GM23338 (cell line): Measurements from ENCODE around the gene FILIP1. TPM values are rescaled to one million over a fixed set of nuclear protein-coding genes. Genes with fewer than 3 reads are reported as not detected.

ENCODE experiments used
- ATAC-seq: fragments of 200-7000 bp; cut with Tn5 transposase; 3 replicates; pipeline ENCODE4 v1.9.1; 2020
- DNase-seq: peaks from one replicate; pipeline ENCODE4 v3.0.0-alpha.2; 2015; ENCODE audit warnings: low spot score
- H2AFZ ChIP-seq: fragments of 200-600 bp; sonication (generic); 2 replicates; pipeline ENCODE4 v1.8.0; 2016; ENCODE audit warnings: antibody characterized with exemption, mild to moderate bottlenecking, moderate library complexity
- H3F3A ChIP-seq: fragments of 200-600 bp; sonication (generic); replicated peaks from 2 replicates; pipeline ENCODE4 v1.8.0; 2017; ENCODE audit warnings: antibody characterized with exemption, mixed run types, low read depth
- H3K27ac ChIP-seq: fragments of 200-600 bp; sonication (generic); 2 replicates; pipeline ENCODE4 v1.6.1; 2016; ENCODE audit warnings: low read depth
- H3K27me3 ChIP-seq: fragments of 200-600 bp; sonication (generic); 2 replicates; pipeline ENCODE4 v1.8.0; 2016; ENCODE audit warnings: mild to moderate bottlenecking, mixed run types, moderate library complexity; ENCODE audit not compliant: insufficient read depth
- H3K36me3 ChIP-seq: fragments of 200-600 bp; sonication (generic); 2 replicates; pipeline ENCODE4 v1.8.0; 2016; ENCODE audit warnings: mild to moderate bottlenecking; ENCODE audit not compliant: insufficient read depth
- H3K4me1 ChIP-seq: fragments of 200-600 bp; sonication (generic); 2 replicates; pipeline ENCODE4 v1.8.0; 2016; ENCODE audit warnings: mild to moderate bottlenecking, moderate library complexity; ENCODE audit not compliant: insufficient read depth
- H3K4me2 ChIP-seq: fragments of 200-600 bp; sonication (generic); 2 replicates; pipeline ENCODE4 v1.7.1; 2017; ENCODE audit warnings: mixed run types
- H3K4me3 ChIP-seq: fragments of 200-600 bp; sonication (generic); 2 replicates; pipeline ENCODE4 v1.6.1; 2016; ENCODE audit warnings: mixed run types
- H3K79me2 ChIP-seq: fragments of 200-600 bp; sonication (generic); replicated peaks from 2 replicates; pipeline ENCODE4 v1.8.0; 2017; ENCODE audit warnings: mild to moderate bottlenecking; ENCODE audit not compliant: insufficient read depth
- H3K9me2 ChIP-seq: fragments of 200-600 bp; sonication (generic); 2 replicates; pipeline ENCODE4 v1.8.0; 2017; ENCODE audit not compliant: insufficient read depth
- H4K20me1 ChIP-seq: fragments of 200-600 bp; sonication (generic); replicated peaks from 2 replicates; pipeline ENCODE4 v1.8.0; 2017; ENCODE audit warnings: mild to moderate bottlenecking; ENCODE audit not compliant: insufficient read depth
- H3K27ac Mint-ChIP-seq: 2 replicates; pipeline ENCODE4 v1.8.0; 2020; ENCODE audit warnings: inconsistent platforms, mild to moderate bottlenecking, moderate library complexity, mixed read lengths
- H3K27me3 Mint-ChIP-seq: 3 replicates; pipeline ENCODE4 v1.8.0; 2022; ENCODE audit warnings: low read depth, mild to moderate bottlenecking, moderate library complexity, mixed read lengths, inconsistent platforms; ENCODE audit not compliant: insufficient read depth, poor library complexity
- H3K36me3 Mint-ChIP-seq: 3 replicates; pipeline ENCODE4 v1.8.0; 2021; ENCODE audit warnings: low read depth, mild to moderate bottlenecking, inconsistent platforms, moderate library complexity, mixed read lengths
- H3K4me1 Mint-ChIP-seq: 3 replicates; pipeline ENCODE4 v1.8.0; 2020; ENCODE audit warnings: mild to moderate bottlenecking, inconsistent platforms, mixed read lengths
- H3K4me3 Mint-ChIP-seq: 3 replicates; pipeline ENCODE4 v1.8.0; 2021; ENCODE audit warnings: moderate library complexity, mild to moderate bottlenecking, inconsistent platforms, mixed read lengths
- H3K9me3 Mint-ChIP-seq: 3 replicates; pipeline ENCODE4 v1.8.0; 2020; ENCODE audit warnings: moderate library complexity, mild to moderate bottlenecking, inconsistent platforms, mixed read lengths
- CREB1 ChIP-seq: fragments of 250-450 bp; sonication (Bioruptor Pico); IDR thresholded peaks from 2 replicates; pipeline ENCODE4 v1.5.0; 2020; ENCODE audit warnings: low read depth, mild to moderate bottlenecking, moderate library complexity
- CTCF ChIP-seq, 2 experiments: fragments of 200-600 bp in 1 of 2; sonication (generic) in 1 of 2; conservative IDR thresholded peaks; 2 replicates each; pipeline versions ENCODE4 v1.5.1 to v1.6.1; 2016 to 2017; ENCODE audit warnings: antibody characterized with exemption in 2 of 2, low read depth in 2 of 2, mild to moderate bottlenecking in 2 of 2, moderate library complexity in 1 of 2
- EZH2phosphoT487 ChIP-seq: fragments of 200-600 bp; sonication (generic); IDR thresholded peaks from one replicate; pipeline ENCODE4 v1.8.1; 2018; ENCODE audit warnings: antibody characterized with exemption; ENCODE audit not compliant: unreplicated experiment
- JUNB ChIP-seq: IDR thresholded peaks from one replicate; pipeline ENCODE4 v1.6.1; 2016; ENCODE audit warnings: antibody characterized with exemption; ENCODE audit not compliant: unreplicated experiment
- REST ChIP-seq: IDR thresholded peaks from one replicate; pipeline ENCODE4 v1.6.1; 2018; ENCODE audit warnings: antibody characterized with exemption; ENCODE audit not compliant: unreplicated experiment
- STAT1 ChIP-seq: IDR thresholded peaks from one replicate; pipeline ENCODE4 v1.6.1; 2016; ENCODE audit warnings: antibody characterized with exemption; ENCODE audit not compliant: unreplicated experiment
- ZNF114 ChIP-seq: fragments of 250-450 bp; sonication (Bioruptor Pico); IDR thresholded peaks from 2 replicates; pipeline ENCODE4 v1.5.0; 2020; ENCODE audit warnings: mild to moderate bottlenecking, moderate library complexity
- polyA plus RNA-seq: library from polyadenylated mRNA; unstranded; fragments of >200 nt; fragmentation: Nextera tagmentation; extraction: Ambion mirVana; gene quantifications from 2 replicates; pipeline ENCODE4 v1.2.1, GENCODE V29; 2016
- total RNA-seq: library from RNA; depleted of rRNA; stranded (reverse); fragments of >200 nt; shearing (Covaris generic); gene quantifications from 2 replicates; pipeline ENCODE4 v1.2.3, GENCODE V29; 2014

FILIP1 gene
- total and polyA plus RNA-seq, 2 experiments from 2014 or later: 3.7 to 6.4 TPM

DNA sequence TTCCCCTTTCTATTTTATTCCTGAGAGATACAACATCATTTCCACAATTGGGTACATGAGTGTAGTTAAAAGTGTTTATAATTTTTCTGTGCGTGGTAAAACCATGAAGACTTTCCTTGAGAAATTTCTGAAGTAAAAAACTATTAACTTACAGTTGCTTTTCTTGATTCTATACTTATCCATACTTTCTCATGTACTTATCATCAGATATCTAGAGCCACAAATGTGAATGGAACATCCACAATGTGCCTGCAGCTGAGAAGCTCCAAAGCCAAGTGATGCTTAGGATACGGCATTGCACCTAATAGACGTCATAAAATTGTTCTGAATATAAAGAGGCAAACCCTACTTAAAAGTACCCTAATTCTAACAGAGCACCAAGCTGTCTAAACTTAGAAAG, 2.9 kb downstream of the FILIP1 start:
- no peaks in the 10 kb centered on the region for H3K79me2 ChIP-seq
- no peak overlapping the region for H3K27ac Mint-ChIP-seq
- H3K36me3 Mint-ChIP-seq: no peaks in the 10 kb centered on the region
- H3F3A ChIP-seq: no peaks in the 10 kb centered on the region
- H3K9me2 ChIP-seq: no peaks in the 10 kb centered on the region
- H4K20me1 ChIP-seq: no peaks in the 10 kb centered on the region
- H3K27me3 ChIP-seq: no peaks in the 10 kb centered on the region
- no peak overlapping the region for H3K4me3 Mint-ChIP-seq
- H3K4me3 ChIP-seq: no peak overlapping the region
- H3K27me3 Mint-ChIP-seq: no peaks in the 10 kb centered on the region
- peaks cover 15% of the 10 kb centered on the region; the same call in 2 of the 3 replicates for H3K4me1 Mint-ChIP-seq
- no peak overlapping the region for H3K27ac ChIP-seq
- no peaks in the 10 kb centered on the region for H3K4me1 ChIP-seq
- ATAC-seq (no peak), DNase-seq (no peak)
- TF ChIP-seq CTCF (conservative IDR thresholded peaks at IDR 0.05; ENCODE audit: low read depth in 2 of 2): no peak
- TF ChIP-seq JUNB: no peak
- no peak for TF ChIP-seq REST
- no peak for TF ChIP-seq CREB1 (CRISPR knock-in tag)
- TF ChIP-seq STAT1: no peak
- no peak overlapping the region for H2AFZ ChIP-seq
- no peaks in the 10 kb centered on the region for H3K9me3 Mint-ChIP-seq
- H3K36me3 ChIP-seq: no peaks in the 10 kb centered on the region
- H3K4me2 ChIP-seq: no peak overlapping the region

GRCh38 chr6:75489025-75489424, 4.6 kb downstream of the FILIP1 start:
- no peaks in the 10 kb centered on the region; the same call in 1 of the 2 replicates for H3K4me1 ChIP-seq
- H3K9me2 ChIP-seq: no peaks in the 10 kb centered on the region
- TF ChIP-seq EZH2phosphoT487 (no peak), ZNF114 (no peak), STAT1 (no peak), CTCF (conservative IDR thresholded peaks at IDR 0.05; ENCODE audit: low read depth in 2 of 2) (no peak), JUNB (no peak)
- no peaks in the 10 kb centered on the region for H3K36me3 Mint-ChIP-seq
- no peaks in the 10 kb centered on the region for H3K79me2 ChIP-seq
- H3K4me2 ChIP-seq: no peak overlapping the region
- H3F3A ChIP-seq: no peaks in the 10 kb centered on the region
- H3K27ac Mint-ChIP-seq: no peak overlapping the region
- no peaks in the 10 kb centered on the region for H4K20me1 ChIP-seq
- H3K4me1 Mint-ChIP-seq: peaks cover 17% of the 10 kb centered on the region; the same call in 2 of the 3 replicates
- H3K4me3 ChIP-seq: no peak overlapping the region
- no peak for DNase-seq
- H3K27ac ChIP-seq: no peak overlapping the region
- no peak overlapping the region for H3K4me3 Mint-ChIP-seq
- no peak overlapping the region for H2AFZ ChIP-seq
- no peaks in the 10 kb centered on the region for H3K9me3 Mint-ChIP-seq
- no peaks in the 10 kb centered on the region for H3K36me3 ChIP-seq
- no peaks in the 10 kb centered on the region for H3K27me3 ChIP-seq
- no peak for ATAC-seq
- H3K27me3 Mint-ChIP-seq: no peaks in the 10 kb centered on the region
